GF-D8 (cell line): ENCODE results near the gene SCAMP4.

Source experiments
- DNase-seq: peaks from one replicate; lab custom pipeline; 2025; lab: John Stamatoyannopoulos, UW

The SCAMP4 gene

GRCh38 chr19:1912760-1913505 is 7.7 kb downstream of the SCAMP4 start:
- no peak for DNase-seq

GRCh38 chr19:1913781-1914577 is 8.8 kb downstream of the SCAMP4 start:
- no peak for DNase-seq

- no peak for DNase-seq
Measured at GRCh38 chr19:1914826-1915341, 9.7 kb downstream of the SCAMP4 start.

- no peak for DNase-seq
Measured at GRCh38 chr19:1917146-1917545, 11.9 kb downstream of the SCAMP4 start.

- DNase-seq: no peak
Measured at GRCh38 chr19:1917926-1918325, 12.7 kb downstream of the SCAMP4 start.

DNA sequence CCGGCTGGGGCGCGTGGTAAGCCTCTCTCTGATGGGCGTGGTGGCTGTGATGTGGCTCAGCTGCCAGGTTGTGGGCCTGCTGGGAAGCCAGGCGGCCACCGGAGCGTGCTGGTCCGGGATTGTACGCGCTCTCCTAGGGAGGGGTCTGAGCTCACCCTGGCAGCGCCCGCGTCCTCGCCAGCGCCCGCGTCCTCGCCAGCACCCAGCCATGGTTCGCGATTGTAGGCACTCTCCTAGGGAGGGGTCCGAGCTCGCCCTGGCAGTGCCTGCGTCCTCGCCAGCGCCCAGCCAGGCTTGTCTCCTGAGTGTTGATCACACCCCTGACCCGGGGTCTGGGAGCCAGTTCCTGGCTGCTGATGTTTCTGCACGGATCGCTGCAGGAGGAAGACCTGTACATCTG is 13.8 kb downstream of the SCAMP4 start:
- no peak for DNase-seq

- no peak for DNase-seq
Measured at GRCh38 chr19:1920644-1921043, 15.4 kb downstream of the SCAMP4 start.

GRCh38 chr19:1921326-1921725 is 16.1 kb downstream of the SCAMP4 start:
- no peak for DNase-seq

DNA sequence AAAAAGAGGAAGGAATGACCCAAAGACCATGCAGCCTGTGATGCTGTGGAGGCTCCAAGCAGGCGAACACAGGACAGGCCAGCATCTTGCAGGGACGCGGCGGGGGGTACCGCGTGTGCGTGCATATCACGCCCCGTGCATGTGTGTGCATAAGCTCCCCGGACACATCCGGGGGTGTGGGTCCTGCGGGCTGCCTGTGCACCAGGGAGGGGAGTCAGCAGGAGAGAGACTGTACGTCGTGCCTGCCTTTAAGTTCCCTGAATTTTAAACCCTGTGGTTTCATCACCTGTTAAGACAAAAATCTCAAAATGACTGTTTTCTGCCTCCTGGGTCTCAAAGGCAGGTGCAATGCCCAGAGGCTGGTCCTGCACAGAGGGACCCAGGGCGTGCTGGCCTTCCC is 16.6 kb downstream of the SCAMP4 start:
- DNase-seq: no peak

DNA sequence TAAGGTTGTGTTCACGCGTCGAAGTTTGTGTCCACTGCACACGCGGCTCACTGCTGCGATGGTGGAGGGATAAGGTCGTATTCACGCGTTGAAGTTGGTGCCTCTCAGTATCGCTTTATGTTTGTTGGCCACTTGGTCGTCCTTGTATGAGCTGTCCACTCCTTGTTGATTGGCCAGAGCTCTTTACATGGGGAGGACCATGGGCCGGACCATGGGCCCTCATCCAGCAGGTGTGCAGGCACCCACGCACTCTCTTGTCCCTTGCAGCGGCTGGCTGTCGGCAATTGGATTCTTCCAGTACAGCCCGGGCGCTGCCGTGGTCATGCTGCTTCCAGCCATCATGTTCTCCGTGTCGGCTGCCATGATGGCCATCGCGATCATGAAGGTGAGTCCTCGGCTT is 17.6 kb downstream of the SCAMP4 start:
- no peak for DNase-seq

- DNase-seq: no peak
Measured at GRCh38 chr19:1923319-1923718, 18.1 kb downstream of the SCAMP4 start.

DNA sequence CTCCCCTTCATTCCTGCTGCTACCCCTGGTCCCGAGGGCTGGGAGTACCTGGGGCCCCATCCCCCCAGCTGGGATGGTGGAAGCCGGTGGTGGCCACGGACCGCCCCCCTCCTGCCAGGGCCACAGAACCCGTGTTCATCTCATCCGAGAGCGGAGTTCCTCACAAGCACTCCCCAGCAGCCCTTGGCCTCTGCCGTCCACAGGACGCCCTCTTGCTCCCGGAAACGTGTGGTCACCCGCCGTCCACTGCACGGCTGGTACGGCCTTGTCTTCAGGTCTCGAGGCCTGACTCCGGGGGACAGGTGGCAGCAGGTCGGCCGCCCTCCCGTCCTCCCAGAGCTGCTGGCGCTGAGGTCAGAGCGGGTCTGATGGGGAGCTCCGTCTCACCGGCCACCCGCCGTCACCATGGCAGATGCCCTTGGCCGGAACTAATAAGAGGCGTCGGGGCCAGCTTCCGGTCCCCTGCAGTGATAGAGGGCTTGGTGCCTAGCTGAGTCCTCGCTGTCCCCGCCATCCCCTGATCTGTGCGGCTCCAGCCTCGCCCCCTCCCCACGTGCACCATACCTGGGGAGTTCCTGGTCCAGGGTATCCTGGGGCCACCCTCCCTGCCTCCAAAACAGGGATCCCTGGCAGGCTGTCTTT is 19.2 kb downstream of the SCAMP4 start:
- no peak for DNase-seq

DNA sequence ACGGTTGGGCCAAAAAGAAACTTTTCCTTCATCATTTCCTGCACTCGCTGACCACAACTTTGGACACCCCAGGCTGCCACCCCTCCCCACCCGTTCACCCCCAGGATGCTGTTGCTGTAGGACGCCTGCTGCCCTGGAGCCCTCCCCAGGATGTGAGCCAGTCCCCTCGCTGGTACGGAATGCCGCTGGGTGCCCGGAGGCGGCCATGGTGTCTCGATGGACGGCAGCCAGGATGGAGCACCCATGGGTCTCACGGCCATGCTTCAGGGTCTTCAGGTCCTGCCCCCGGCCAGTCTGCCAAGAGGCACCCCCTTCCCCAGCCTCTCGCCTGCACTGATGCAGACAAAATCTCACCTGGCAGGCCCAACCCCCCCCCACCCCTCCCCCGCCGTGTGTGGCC is 20.3 kb downstream of the SCAMP4 start:
- no peak for DNase-seq

- peak; percentile 10 for DNase-seq
Measured at GRCh38 chr19:1929021-1929742, 24.0 kb downstream of the SCAMP4 start.

GRCh38 chr19:1931445-1931844 is 26.2 kb downstream of the SCAMP4 start:
- no peak for DNase-seq

GRCh38 chr19:1932395-1932794 is 27.2 kb downstream of the SCAMP4 start:
- DNase-seq: no peak

- DNase-seq: no peak
Measured at GRCh38 chr19:1933244-1933643, 28.0 kb downstream of the SCAMP4 start.

GRCh38 chr19:1933942-1934341 is 28.7 kb downstream of the SCAMP4 start:
- no peak for DNase-seq

- DNase-seq: no peak
Measured at GRCh38 chr19:1935484-1936208, 30.4 kb downstream of the SCAMP4 start.

DNA sequence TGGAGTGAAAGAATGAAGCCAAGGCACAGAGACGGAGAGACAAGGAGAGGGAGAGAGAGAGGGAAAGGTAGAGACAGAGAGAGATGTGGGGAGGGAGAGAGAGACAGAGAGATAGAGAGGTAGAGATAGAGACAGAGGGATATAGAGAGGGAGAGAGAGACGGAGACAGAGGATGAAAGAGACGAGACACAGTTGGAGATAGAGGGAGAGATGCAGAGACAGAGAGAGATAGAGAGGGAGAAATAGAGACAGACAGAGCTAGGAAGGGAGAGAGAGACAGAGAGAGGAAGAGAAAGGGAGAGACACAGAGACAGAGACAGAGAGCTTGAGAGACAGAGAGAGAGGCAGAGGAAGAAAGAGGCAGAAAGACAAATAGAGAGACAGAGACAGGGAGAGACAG is 31.2 kb downstream of the SCAMP4 start:
- no peak for DNase-seq

GRCh38 chr19:1936916-1937610 is 31.9 kb downstream of the SCAMP4 start:
- DNase-seq: no peak
